DOHH2 (cell line): Measurements from ENCODE around the gene MAP2K5.

Experiments used
- H3F3A ChIP-seq: fragments of 200-600 bp; sonication (generic), shearing (Covaris generic); 2 replicates; pipeline ENCODE4 v1.6.0; 2016; ENCODE audit warnings: antibody characterized with exemption, mild to moderate bottlenecking; ENCODE audit not compliant: control insufficient read depth, insufficient read depth
- H3K27ac ChIP-seq: fragments of 200-600 bp; sonication (generic); 2 replicates; pipeline ENCODE4 v1.5.1; 2014; ENCODE audit warnings: low read depth, mild to moderate bottlenecking, low read length, moderate library complexity
- H3K27me3 ChIP-seq: fragments of 200-600 bp; sonication (generic); 2 replicates; pipeline ENCODE4 v1.6.1; 2014; ENCODE audit warnings: mild to moderate bottlenecking, low read length, mixed read lengths; ENCODE audit not compliant: control insufficient read depth
- H3K36me3 ChIP-seq: fragments of 200-600 bp; sonication (generic); 2 replicates; pipeline ENCODE4 v1.6.1; 2014; ENCODE audit warnings: mild to moderate bottlenecking, low read length, moderate library complexity, mixed read lengths; ENCODE audit not compliant: control insufficient read depth
- H3K4me1 ChIP-seq: fragments of 200-600 bp; sonication (generic); 2 replicates; pipeline ENCODE4 v1.6.1; 2014; ENCODE audit warnings: mild to moderate bottlenecking, low read length, mixed read lengths; ENCODE audit not compliant: control insufficient read depth
- H3K4me2 ChIP-seq: fragments of 200-600 bp; sonication (generic); 2 replicates; pipeline ENCODE4 v1.6.0; 2014; ENCODE audit warnings: mild to moderate bottlenecking, low read length, moderate library complexity
- H3K4me3 ChIP-seq: fragments of 200-600 bp; sonication (generic); 2 replicates; pipeline ENCODE4 v1.5.1; 2014; ENCODE audit warnings: mild to moderate bottlenecking, low read length, mixed read lengths
- H3K79me2 ChIP-seq: fragments of 200-600 bp; sonication (generic); 2 replicates; pipeline ENCODE4 v1.6.1; 2014; ENCODE audit warnings: mild to moderate bottlenecking, low read length, mixed read lengths; ENCODE audit not compliant: control insufficient read depth
- H3K9me2 ChIP-seq: fragments of 200-600 bp; sonication (generic); replicated peaks from 2 replicates; pipeline ENCODE4 v1.6.1; 2014; ENCODE audit warnings: mild to moderate bottlenecking, low read length, mixed read lengths; ENCODE audit not compliant: control insufficient read depth
- H3K9me3 ChIP-seq: fragments of 200-600 bp; sonication (generic); 2 replicates; pipeline ENCODE4 v1.6.1; 2014; ENCODE audit warnings: antibody characterized with exemption, low read length, mixed read lengths; ENCODE audit not compliant: control insufficient read depth, insufficient read depth
- H4K20me1 ChIP-seq: fragments of 200-600 bp; sonication (generic); 2 replicates; pipeline ENCODE4 v1.6.0; 2014; ENCODE audit warnings: low read depth, mild to moderate bottlenecking, antibody characterized with exemption, low read length, moderate library complexity; ENCODE audit not compliant: control insufficient read depth, insufficient read depth
- EZH2phosphoT487 ChIP-seq: fragments of 200-600 bp; sonication (generic); IDR thresholded peaks from 2 replicates; pipeline ENCODE4 v1.6.1; 2017; ENCODE audit warnings: borderline replicate concordance, mild to moderate bottlenecking, antibody characterized with exemption, low read length, moderate library complexity, mixed read lengths
- TF ChIP-seq, protein P1 (sequence below): fragments of 200-600 bp; sonication (generic); IDR thresholded peaks from one replicate; pipeline ENCODE4 v1.5.1; 2014; ENCODE audit warnings: antibody characterized with exemption, mild to moderate bottlenecking, low read depth, low read length; ENCODE audit not compliant: poor library complexity, severe bottlenecking

MAP2K5 gene

GRCh38 chr15:67741308-67741707 is 198.8 kb downstream of the MAP2K5 start:
- no peaks in the 10 kb centered on the region for H3K9me2 ChIP-seq

GRCh38 chr15:67743558-67743957 is 201.1 kb downstream of the MAP2K5 start:
- no peaks in the 10 kb centered on the region for H4K20me1 ChIP-seq
- no peaks in the 10 kb centered on the region for H3K27me3 ChIP-seq
- no peak for TF ChIP-seq EZH2phosphoT487
- TF ChIP-seq, protein P1, sequence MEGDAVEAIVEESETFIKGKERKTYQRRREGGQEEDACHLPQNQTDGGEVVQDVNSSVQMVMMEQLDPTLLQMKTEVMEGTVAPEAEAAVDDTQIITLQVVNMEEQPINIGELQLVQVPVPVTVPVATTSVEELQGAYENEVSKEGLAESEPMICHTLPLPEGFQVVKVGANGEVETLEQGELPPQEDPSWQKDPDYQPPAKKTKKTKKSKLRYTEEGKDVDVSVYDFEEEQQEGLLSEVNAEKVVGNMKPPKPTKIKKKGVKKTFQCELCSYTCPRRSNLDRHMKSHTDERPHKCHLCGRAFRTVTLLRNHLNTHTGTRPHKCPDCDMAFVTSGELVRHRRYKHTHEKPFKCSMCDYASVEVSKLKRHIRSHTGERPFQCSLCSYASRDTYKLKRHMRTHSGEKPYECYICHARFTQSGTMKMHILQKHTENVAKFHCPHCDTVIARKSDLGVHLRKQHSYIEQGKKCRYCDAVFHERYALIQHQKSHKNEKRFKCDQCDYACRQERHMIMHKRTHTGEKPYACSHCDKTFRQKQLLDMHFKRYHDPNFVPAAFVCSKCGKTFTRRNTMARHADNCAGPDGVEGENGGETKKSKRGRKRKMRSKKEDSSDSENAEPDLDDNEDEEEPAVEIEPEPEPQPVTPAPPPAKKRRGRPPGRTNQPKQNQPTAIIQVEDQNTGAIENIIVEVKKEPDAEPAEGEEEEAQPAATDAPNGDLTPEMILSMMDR = no peak
- no peak overlapping the region for H3K4me2 ChIP-seq
- H3K9me2 ChIP-seq = no peaks in the 10 kb centered on the region
- H3K27ac ChIP-seq = no peak overlapping the region
- H3F3A ChIP-seq = no peaks in the 10 kb centered on the region
- H3K4me1 ChIP-seq = peaks cover 22% of the 10 kb centered on the region
- H3K4me3 ChIP-seq = no peak overlapping the region
- no peaks in the 10 kb centered on the region for H3K36me3 ChIP-seq
- no peaks in the 10 kb centered on the region for H3K9me3 ChIP-seq
- H3K79me2 ChIP-seq = no peaks in the 10 kb centered on the region

More at GRCh38 chr15:67741308-67741707, 198.8 kb downstream of the MAP2K5 start:
- Histone ChIP-seq H3K27ac (no peak overlapping the region), H3F3A (no peaks in the 10 kb centered on the region), H3K9me3 (no peaks in the 10 kb centered on the region), H3K4me1 (peaks cover 3% of the 10 kb centered on the region), H3K79me2 (no peaks in the 10 kb centered on the region), H3K36me3 (no peaks in the 10 kb centered on the region), H3K4me3 (no peak overlapping the region), H3K4me2 (no peak overlapping the region), H3K27me3 (no peaks in the 10 kb centered on the region), H4K20me1 (no peaks in the 10 kb centered on the region)
- TF ChIP-seq EZH2phosphoT487 = no peak
- TF ChIP-seq, protein P1 = no peak

GRCh38 chr15:67744331-67745072 is 202.0 kb downstream of the MAP2K5 start:
- Histone ChIP-seq H4K20me1 (no peaks in the 10 kb centered on the region), H3K9me3 (no peaks in the 10 kb centered on the region), H3K27me3 (no peaks in the 10 kb centered on the region), H3K79me2 (no peaks in the 10 kb centered on the region), H3K4me2 (no peak overlapping the region), H3K27ac (no peak overlapping the region), H3K36me3 (no peaks in the 10 kb centered on the region), H3F3A (no peaks in the 10 kb centered on the region), H3K4me3 (no peak overlapping the region), H3K4me1 (peaks cover 26% of the 10 kb centered on the region), H3K9me2 (no peaks in the 10 kb centered on the region)
- TF ChIP-seq EZH2phosphoT487 = no peak
- TF ChIP-seq, protein P1 = no peak
